ENCODE data around the gene FSTL4.

Gene FSTL4

DNA sequence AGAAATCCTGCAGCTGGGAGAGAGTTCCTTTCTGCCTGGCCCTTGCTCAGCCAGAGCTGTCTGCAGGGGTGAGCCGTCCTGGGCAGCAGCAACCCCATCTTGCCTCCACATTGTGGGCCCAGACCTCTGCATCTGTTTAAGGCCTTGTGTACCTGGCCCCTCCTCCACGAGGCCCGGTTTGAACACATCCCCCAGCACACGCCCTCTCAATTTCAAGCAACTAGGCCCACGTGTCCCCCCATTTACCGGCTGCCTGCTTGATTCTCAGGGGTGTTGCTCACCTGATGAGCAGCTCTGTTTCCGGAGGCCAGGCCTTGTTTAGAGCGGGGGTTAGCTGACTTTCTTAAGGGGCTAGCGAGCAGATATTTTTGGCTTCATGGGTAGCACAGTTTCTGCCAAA, 378.7 kb downstream of the FSTL4 start:
- no peaks in the 10 kb centered on the region for H3K4me1 ChIP-seq (ENCODE audit: insufficient read depth, low read length)
- no peak for ATAC-seq (ENCODE audit: insufficient read depth, low read depth)
- H4K20me1 ChIP-seq (ENCODE audit: insufficient read depth, low read length) = no peaks in the 10 kb centered on the region
- DNase-seq = no peak
- no peaks in the 10 kb centered on the region for H3K27me3 ChIP-seq (ENCODE audit: insufficient read depth, low read length, poor library complexity)
- H3K4me2 ChIP-seq (ENCODE audit: insufficient read depth, low read length) = no peak overlapping the region
- H3K79me2 ChIP-seq (ENCODE audit: insufficient read depth, low read length) = no peaks in the 10 kb centered on the region
- no peak overlapping the region for H3K27ac ChIP-seq (ENCODE audit: low read length)
- H2AFZ ChIP-seq (ENCODE audit: low read depth, low read length) = no peak overlapping the region
- no peak overlapping the region for H3K4me3 ChIP-seq (ENCODE audit: low read depth in 1 of 2, low read length in 2 of 2)
- TF ChIP-seq EZH2 (IDR thresholded peaks at IDR 0.05; ENCODE audit: borderline replicate concordance, low read depth, low read length, severe bottlenecking) = no peak
- TF ChIP-seq, protein P1, sequence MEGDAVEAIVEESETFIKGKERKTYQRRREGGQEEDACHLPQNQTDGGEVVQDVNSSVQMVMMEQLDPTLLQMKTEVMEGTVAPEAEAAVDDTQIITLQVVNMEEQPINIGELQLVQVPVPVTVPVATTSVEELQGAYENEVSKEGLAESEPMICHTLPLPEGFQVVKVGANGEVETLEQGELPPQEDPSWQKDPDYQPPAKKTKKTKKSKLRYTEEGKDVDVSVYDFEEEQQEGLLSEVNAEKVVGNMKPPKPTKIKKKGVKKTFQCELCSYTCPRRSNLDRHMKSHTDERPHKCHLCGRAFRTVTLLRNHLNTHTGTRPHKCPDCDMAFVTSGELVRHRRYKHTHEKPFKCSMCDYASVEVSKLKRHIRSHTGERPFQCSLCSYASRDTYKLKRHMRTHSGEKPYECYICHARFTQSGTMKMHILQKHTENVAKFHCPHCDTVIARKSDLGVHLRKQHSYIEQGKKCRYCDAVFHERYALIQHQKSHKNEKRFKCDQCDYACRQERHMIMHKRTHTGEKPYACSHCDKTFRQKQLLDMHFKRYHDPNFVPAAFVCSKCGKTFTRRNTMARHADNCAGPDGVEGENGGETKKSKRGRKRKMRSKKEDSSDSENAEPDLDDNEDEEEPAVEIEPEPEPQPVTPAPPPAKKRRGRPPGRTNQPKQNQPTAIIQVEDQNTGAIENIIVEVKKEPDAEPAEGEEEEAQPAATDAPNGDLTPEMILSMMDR (IDR thresholded peaks at IDR 0.05; ENCODE audit: borderline replicate concordance, extremely low read depth, low read length, poor library complexity, severe bottlenecking) = no peak
- no peaks in the 10 kb centered on the region for H3K36me3 ChIP-seq (ENCODE audit: insufficient read depth, low read length)
- H3K9me3 ChIP-seq (ENCODE audit: insufficient read depth, low read length, severe bottlenecking) = no peaks in the 10 kb centered on the region
- no peak overlapping the region for H3K9ac ChIP-seq (ENCODE audit: low read depth, low read length)

DNA sequence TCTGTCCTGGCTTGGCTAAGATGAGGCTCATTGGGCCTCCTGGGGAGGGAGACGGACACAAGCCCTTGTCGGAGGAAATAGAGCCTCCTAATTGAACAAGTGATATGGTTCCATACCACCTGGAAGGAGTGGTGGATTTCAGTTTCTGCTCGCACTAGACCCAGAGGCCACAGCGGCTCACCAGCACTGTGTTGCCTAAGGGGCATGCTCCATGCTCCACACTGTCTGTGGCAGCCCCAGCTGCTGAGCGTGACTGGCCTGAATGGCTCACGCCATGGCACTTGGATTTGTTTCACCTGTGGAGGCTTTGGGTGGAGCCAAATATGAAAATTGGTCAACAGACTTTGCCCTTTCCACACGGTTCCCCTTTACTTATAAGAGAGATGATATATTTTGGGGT, 379.4 kb downstream of the FSTL4 start:
- Histone ChIP-seq H3K9me3 (ENCODE audit: insufficient read depth, low read length, severe bottlenecking) (no peaks in the 10 kb centered on the region), H3K4me1 (ENCODE audit: insufficient read depth, low read length) (no peaks in the 10 kb centered on the region), H3K4me2 (ENCODE audit: insufficient read depth, low read length) (no peak overlapping the region), H3K27ac (ENCODE audit: low read length) (no peak overlapping the region), H3K4me3 (ENCODE audit: low read depth in 1 of 2, low read length in 2 of 2) (no peak overlapping the region), H3K9ac (ENCODE audit: low read depth, low read length) (no peak overlapping the region), H4K20me1 (ENCODE audit: insufficient read depth, low read length) (no peaks in the 10 kb centered on the region), H2AFZ (ENCODE audit: low read depth, low read length) (no peak overlapping the region), H3K27me3 (ENCODE audit: insufficient read depth, low read length, poor library complexity) (no peaks in the 10 kb centered on the region), H3K36me3 (ENCODE audit: insufficient read depth, low read length) (no peaks in the 10 kb centered on the region), H3K79me2 (ENCODE audit: insufficient read depth, low read length) (no peaks in the 10 kb centered on the region)
- no peak for ATAC-seq (ENCODE audit: insufficient read depth, low read depth)
- TF ChIP-seq EZH2 (IDR thresholded peaks at IDR 0.05; ENCODE audit: borderline replicate concordance, low read depth, low read length, severe bottlenecking) = no peak
- no peak for DNase-seq

DNA sequence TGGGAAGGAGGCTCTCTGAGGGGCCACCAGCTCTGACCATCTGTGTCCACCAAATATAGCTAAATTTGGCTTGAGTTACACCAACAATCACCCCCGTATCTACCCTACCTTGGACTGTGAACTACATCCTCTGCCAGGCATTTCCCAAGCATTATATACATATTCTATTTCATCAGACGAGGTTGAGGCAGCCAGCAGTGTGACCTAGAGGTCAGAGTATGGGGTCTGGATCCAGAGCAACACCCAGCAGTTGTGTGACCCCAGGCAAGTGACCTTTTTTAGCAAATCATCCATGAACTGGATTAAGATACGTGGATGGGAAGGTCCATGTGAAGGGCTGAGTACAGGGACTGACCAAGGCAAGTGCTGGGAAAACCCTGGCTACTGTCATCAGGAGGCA, 379.9 kb downstream of the FSTL4 start:
- TF ChIP-seq EZH2 (IDR thresholded peaks at IDR 0.05; ENCODE audit: borderline replicate concordance, low read depth, low read length, severe bottlenecking) = no peak
- TF ChIP-seq, protein P1 (IDR thresholded peaks at IDR 0.05; ENCODE audit: borderline replicate concordance, extremely low read depth, low read length, poor library complexity, severe bottlenecking) = no peak
- ATAC-seq (ENCODE audit: insufficient read depth, low read depth) = no peak
- Histone ChIP-seq H2AFZ (ENCODE audit: low read depth, low read length) (no peak overlapping the region), H3K4me1 (ENCODE audit: insufficient read depth, low read length) (no peaks in the 10 kb centered on the region), H3K79me2 (ENCODE audit: insufficient read depth, low read length) (no peaks in the 10 kb centered on the region), H3K27me3 (ENCODE audit: insufficient read depth, low read length, poor library complexity) (no peaks in the 10 kb centered on the region), H3K9me3 (ENCODE audit: insufficient read depth, low read length, severe bottlenecking) (no peaks in the 10 kb centered on the region), H3K4me2 (ENCODE audit: insufficient read depth, low read length) (no peak overlapping the region), H3K36me3 (ENCODE audit: insufficient read depth, low read length) (no peaks in the 10 kb centered on the region), H3K27ac (ENCODE audit: low read length) (no peak overlapping the region), H3K9ac (ENCODE audit: low read depth, low read length) (no peak overlapping the region), H3K4me3 (ENCODE audit: low read depth in 1 of 2, low read length in 2 of 2) (no peak overlapping the region), H4K20me1 (ENCODE audit: insufficient read depth, low read length) (no peaks in the 10 kb centered on the region)
- DNase-seq = no peak

DNA sequence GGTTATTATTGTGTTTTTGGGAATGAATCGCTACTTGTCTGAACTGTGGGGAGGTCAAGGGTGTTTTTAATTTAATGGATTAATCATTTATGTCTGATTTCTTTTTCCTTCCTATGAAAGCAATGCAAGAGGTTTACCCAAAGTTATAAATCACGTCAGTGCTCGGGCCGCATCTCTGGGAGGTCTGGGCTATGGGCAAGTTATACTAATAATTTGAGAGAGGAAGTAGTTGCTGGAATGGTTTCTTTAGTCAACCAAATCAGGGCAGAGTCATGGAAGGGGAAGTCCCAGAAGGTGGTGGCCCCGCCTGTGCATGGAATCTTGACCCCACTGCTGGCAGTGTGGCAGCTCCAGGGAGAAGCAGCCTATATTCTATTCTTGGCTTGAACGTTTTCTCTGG, 380.3 kb downstream of the FSTL4 start:
- Histone ChIP-seq H3K4me2 (ENCODE audit: insufficient read depth, low read length) (no peak overlapping the region), H3K4me1 (ENCODE audit: insufficient read depth, low read length) (no peaks in the 10 kb centered on the region), H3K79me2 (ENCODE audit: insufficient read depth, low read length) (no peaks in the 10 kb centered on the region), H3K36me3 (ENCODE audit: insufficient read depth, low read length) (no peaks in the 10 kb centered on the region), H3K9me3 (ENCODE audit: insufficient read depth, low read length, severe bottlenecking) (no peaks in the 10 kb centered on the region), H4K20me1 (ENCODE audit: insufficient read depth, low read length) (no peaks in the 10 kb centered on the region), H3K27ac (ENCODE audit: low read length) (no peak overlapping the region), H3K4me3 (ENCODE audit: low read depth in 1 of 2, low read length in 2 of 2) (no peak overlapping the region), H2AFZ (ENCODE audit: low read depth, low read length) (no peak overlapping the region), H3K9ac (ENCODE audit: low read depth, low read length) (no peak overlapping the region), H3K27me3 (ENCODE audit: insufficient read depth, low read length, poor library complexity) (no peaks in the 10 kb centered on the region)
- DNase-seq (no peak), ATAC-seq (ENCODE audit: insufficient read depth, low read depth) (no peak)
- no peak for TF ChIP-seq EZH2 (IDR thresholded peaks at IDR 0.05; ENCODE audit: borderline replicate concordance, low read depth, low read length, severe bottlenecking)
- TF ChIP-seq, protein P1 (IDR thresholded peaks at IDR 0.05; ENCODE audit: borderline replicate concordance, extremely low read depth, low read length, poor library complexity, severe bottlenecking) = no peak
